T-helper 17 cell (primary cell): ENCODE data around the gene PGRMC2. TPM values are rescaled to one million over a fixed set of nuclear protein-coding genes. Genes with fewer than 3 reads are reported as not detected.
"Not testable (repeated sequence)": the region's sequence is repeated elsewhere in the genome, so short reads cannot be mapped to it uniquely, and the experiment has no call there.

Experiments used
- ATAC-seq: fragments of 150-1000 bp; cut with Tn5 transposase; 2 replicates; pipeline ENCODE4 v1.10.0; 2021; ENCODE audit warnings: mild to moderate bottlenecking, moderate library complexity
- DNase-seq, 3 donors: peaks; one replicate each; pipeline versions ENCODE4 v3.0.0 to v3.0.0-alpha.2; 2020 to 2021
- H3K9me3 ChIP-seq: one replicate; pipeline ENCODE4 v1.7.0; 2013; ENCODE audit warnings: low read length, mild to moderate bottlenecking; ENCODE audit not compliant: control insufficient read depth, poor library complexity, severe bottlenecking
- H3K27ac Mint-ChIP-seq: one replicate; pipeline ENCODE4 v1.8.0; 2022; ENCODE audit warnings: mild to moderate bottlenecking, moderate library complexity, mixed read lengths
- H3K27me3 Mint-ChIP-seq: one replicate; pipeline ENCODE4 v1.8.0; 2022; ENCODE audit warnings: mixed read lengths
- H3K36me3 Mint-ChIP-seq: one replicate; pipeline ENCODE4 v1.8.0; 2022; ENCODE audit warnings: low read depth, mixed read lengths
- H3K4me1 Mint-ChIP-seq: one replicate; pipeline ENCODE4 v1.8.0; 2022; ENCODE audit warnings: mild to moderate bottlenecking, mixed read lengths
- H3K4me3 Mint-ChIP-seq: one replicate; pipeline ENCODE4 v1.8.0; 2022; ENCODE audit warnings: mild to moderate bottlenecking, moderate library complexity, mixed read lengths
- total RNA-seq, 4 donors: library from RNA in 2 of 4; stranded (reverse) in 2 of 4; gene quantifications; one replicate each; pipeline ENCODE4 v1.2.3 and lab custom pipeline; 2022 to 2026

The PGRMC2 gene
- total RNA-seq, 2 donors from 2014 or later: 32.4 to 39.3 TPM

DNA sequence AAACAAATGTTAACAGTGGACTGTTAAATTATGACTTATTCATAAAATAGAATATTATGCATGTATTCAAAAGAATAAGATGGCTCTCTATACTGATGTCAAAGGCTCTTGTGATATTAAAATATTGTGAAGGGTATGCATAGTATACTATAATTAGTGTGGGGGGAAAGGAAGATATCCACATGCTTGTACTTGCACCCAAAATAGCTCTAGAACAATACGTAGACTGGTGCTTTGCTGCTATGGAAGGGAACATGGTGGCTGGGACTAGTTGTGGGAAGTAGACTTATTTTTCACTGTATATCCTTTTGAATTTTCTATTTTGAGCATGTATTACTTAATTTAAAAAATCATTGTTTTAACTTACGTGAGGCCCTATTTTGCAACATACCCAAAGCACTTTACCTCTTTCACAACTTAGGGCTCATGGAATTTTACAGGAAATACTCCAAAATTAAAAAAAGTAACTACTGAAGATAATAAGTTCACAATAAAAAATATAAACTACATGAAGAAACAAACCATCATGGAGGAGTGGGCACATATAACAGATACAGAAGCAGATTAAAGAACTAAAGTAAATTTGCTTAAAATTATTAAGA is 7.9 kb downstream of the PGRMC2 start:
- no peaks in the 10 kb centered on the region for H3K9me3 ChIP-seq
- Mint-ChIP-seq H3K4me1 (peaks cover 21% of the 10 kb centered on the region), H3K4me3 (no peak overlapping the region), H3K27ac (no peak overlapping the region), H3K27me3 (no peaks in the 10 kb centered on the region), H3K36me3 (no peaks in the 10 kb centered on the region)
- DNase-seq (no peak), ATAC-seq (no peak)

DNA sequence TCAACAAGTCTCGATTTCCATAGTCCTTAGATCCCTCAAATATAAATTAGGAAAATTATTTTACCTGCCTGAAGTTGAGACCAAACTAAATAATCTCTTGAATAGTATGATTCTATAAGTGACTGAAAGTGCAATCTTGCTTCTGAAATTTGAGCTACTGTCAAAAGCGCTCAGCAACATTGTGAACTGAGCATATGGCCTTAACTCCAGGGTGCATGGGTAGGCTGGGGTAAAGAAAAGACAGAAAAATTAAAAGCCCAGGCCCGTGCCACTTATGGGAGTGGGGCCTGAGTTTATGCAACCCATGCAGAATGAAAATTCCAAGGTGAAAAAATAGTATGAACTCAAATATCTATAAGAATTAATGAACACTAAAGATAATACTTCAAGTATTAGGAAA is 9.8 kb downstream of the PGRMC2 start:
- DNase-seq (no peak), ATAC-seq (no peak)
- no peaks in the 10 kb centered on the region for H3K9me3 ChIP-seq
- no peaks in the 10 kb centered on the region for H3K36me3 Mint-ChIP-seq
- H3K4me1 Mint-ChIP-seq: peaks cover 21% of the 10 kb centered on the region
- H3K27me3 Mint-ChIP-seq: no peaks in the 10 kb centered on the region
- H3K27ac Mint-ChIP-seq: no peak overlapping the region
- no peak overlapping the region for H3K4me3 Mint-ChIP-seq

DNA sequence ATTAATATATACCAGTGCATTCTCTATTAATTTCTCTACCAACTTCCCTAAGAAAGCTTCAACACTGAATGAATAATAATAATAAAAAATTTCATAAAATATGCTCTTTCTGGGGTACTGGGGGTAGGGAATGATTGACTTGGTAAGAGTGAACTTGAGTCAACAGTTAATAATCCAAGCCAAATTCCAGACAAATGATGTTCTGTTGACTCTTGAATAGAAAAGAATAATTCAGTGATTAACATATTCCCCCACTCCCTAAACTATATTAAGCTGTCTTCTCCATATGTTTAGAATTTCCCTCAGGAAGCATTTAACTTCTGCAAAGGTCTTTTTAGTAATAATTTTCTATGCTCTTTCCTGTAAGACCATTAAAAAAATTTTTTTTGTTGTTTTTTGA is 12.3 kb downstream of the PGRMC2 start:
- H3K9me3 ChIP-seq: no peaks in the 10 kb centered on the region
- H3K27ac Mint-ChIP-seq: no peak overlapping the region
- no peaks in the 10 kb centered on the region for H3K27me3 Mint-ChIP-seq
- H3K4me1 Mint-ChIP-seq: peaks cover 10% of the 10 kb centered on the region
- DNase-seq: no peak
- no peaks in the 10 kb centered on the region for H3K36me3 Mint-ChIP-seq
- ATAC-seq: no peak
- no peak overlapping the region for H3K4me3 Mint-ChIP-seq

DNA sequence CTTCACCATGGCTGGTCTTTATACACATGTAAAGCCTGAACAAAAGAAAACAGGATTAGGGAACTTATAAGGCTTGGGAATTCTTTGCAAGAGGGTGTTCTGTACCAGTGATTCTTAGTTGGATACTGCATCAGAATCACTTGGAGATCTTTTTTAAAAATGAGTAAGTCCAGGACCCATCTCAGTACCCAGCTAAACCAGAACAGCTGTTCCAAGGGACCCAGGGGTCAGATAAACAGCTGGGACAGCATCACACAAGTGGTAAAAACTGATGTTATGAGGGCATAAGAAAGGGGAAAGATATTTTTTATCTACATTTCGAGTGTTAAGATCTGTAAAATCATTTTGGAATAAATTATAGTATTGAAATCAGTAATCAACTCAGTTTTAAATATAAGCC is 16.1 kb downstream of the PGRMC2 start:
- no peaks in the 10 kb centered on the region for H3K27me3 Mint-ChIP-seq
- no peaks in the 10 kb centered on the region for H3K36me3 Mint-ChIP-seq
- no peaks in the 10 kb centered on the region for H3K9me3 ChIP-seq
- ATAC-seq: no peak
- no peak overlapping the region for H3K4me3 Mint-ChIP-seq
- no peak overlapping the region for H3K27ac Mint-ChIP-seq
- peaks cover 3% of the 10 kb centered on the region for H3K4me1 Mint-ChIP-seq
- no peak for DNase-seq

DNA sequence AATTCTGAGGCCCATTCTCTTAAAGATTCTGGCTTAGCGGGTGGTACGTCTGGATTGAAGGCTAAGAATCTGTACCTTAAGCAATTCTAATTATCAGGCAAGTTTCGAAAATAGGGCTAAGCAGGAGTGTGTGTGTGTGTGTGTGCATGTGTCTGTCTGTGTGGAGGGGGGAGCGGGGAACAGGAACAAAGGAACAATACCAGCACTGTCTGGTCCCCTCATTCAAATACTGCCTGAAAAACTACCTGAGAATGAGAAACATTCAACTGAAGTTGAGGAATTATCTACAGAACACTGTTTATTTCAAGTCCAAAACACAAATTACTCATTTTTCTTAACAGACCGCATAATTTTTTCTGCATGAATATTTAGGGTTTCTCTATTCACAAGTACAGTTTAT is 18.6 kb downstream of the PGRMC2 start:
- ATAC-seq: no peak
- Mint-ChIP-seq H3K36me3 (no peaks in the 10 kb centered on the region), H3K27me3 (no peaks in the 10 kb centered on the region)

DNA sequence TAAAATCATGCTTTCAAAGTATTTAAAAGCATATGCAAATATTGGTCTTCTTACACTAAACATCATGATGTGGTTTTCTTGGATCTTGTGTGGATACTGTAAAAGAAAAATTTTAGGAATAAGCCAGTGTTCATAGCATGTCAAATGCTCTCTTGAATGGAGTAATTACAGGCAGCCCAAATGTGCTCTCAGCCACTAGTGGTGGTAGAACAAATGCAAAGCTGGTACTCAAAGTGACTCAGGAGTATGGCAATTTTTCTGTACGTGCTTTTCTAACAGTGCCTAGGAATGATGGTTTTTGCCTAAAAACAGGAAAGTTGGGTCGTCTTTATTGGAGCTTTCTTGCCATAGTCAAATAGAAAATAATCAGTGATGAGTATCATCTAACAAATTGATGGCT is 19.9 kb downstream of the PGRMC2 start:
- Mint-ChIP-seq H3K27me3 (no peaks in the 10 kb centered on the region), H3K36me3 (no peaks in the 10 kb centered on the region), H3K27ac (no peak overlapping the region), H3K4me3 (no peak overlapping the region), H3K4me1 (peaks cover 3% of the 10 kb centered on the region)
- ATAC-seq: no peak
- no peak for DNase-seq
- peaks cover 4% of the 10 kb centered on the region for H3K9me3 ChIP-seq

More for the DNA sequence above, 18.6 kb downstream of the PGRMC2 start:
- Mint-ChIP-seq H3K27ac (no peak overlapping the region), H3K4me3 (no peak overlapping the region), H3K4me1 (peaks cover 3% of the 10 kb centered on the region)
- DNase-seq: no peak
- H3K9me3 ChIP-seq: peaks cover 4% of the 10 kb centered on the region

DNA sequence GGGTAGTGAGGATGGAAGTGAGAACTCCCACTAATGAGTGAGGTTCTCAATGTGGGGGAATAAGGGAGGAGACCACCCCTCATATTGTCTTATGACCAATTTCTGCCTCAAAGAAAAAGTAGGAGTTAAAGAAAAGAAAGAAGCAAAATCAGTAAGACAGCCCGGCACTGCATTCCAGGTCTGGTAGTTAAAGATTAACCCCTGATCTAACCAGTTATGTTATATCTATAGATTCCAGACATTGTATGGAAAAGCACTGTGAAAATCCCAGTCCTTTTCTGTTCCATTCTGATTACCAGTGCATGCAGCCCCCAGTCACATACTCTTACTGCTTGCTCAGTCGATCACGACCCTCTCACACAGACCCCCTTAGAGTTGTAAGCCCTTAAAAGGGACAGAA is 20.4 kb downstream of the PGRMC2 start:
- not testable (repeated sequence) for ATAC-seq, H3K4me3 Mint-ChIP-seq, DNase-seq, H3K9me3 ChIP-seq, H3K27ac Mint-ChIP-seq, H3K27me3 Mint-ChIP-seq, H3K36me3 Mint-ChIP-seq, H3K4me1 Mint-ChIP-seq

DNA sequence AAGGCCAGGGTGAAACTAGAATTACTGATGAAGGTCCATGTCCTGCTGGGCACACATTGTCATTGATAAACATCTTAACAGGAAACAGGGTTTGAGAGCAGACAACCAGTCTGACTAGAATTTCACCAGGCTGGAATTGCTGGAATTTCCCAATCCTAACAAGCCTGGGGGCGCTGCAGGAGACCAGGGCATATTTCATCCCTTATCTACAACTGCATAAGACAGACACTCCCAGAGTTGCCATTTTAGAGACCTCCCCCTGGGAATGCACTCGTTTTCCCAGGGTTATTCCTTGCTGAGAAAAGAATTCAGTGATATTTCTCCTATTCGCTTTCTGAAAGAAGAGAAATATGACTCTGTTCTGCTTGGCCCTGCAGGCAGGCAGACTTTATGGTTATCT is 22.1 kb downstream of the PGRMC2 start:
- DNase-seq, H3K27me3 Mint-ChIP-seq, H3K27ac Mint-ChIP-seq, ATAC-seq, H3K9me3 ChIP-seq, H3K4me1 Mint-ChIP-seq, H3K36me3 Mint-ChIP-seq, H3K4me3 Mint-ChIP-seq: not testable (repeated sequence)

DNA sequence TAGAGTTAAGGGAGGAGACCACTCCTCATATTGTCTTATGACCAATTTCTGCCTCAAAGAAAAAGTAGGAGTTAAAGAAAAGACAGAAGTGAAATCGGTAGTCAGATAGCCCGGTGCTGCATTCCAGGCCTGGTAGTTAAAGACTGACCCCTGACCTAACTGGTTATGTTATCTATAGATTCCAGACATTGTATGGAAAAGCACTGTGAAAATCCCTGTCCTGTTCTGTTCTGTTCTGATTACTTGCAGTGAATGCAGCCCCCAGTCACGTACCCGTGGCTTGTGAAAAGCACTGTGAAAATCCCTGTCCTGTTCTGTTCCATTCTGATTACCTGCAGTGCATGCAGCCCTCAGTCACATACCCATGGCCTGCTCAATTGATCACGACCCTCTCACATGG is 27.7 kb downstream of the PGRMC2 start:
- not testable (repeated sequence) for H3K4me1 Mint-ChIP-seq, H3K36me3 Mint-ChIP-seq, H3K9me3 ChIP-seq, DNase-seq, ATAC-seq, H3K27ac Mint-ChIP-seq, H3K4me3 Mint-ChIP-seq
- H3K27me3 Mint-ChIP-seq: peaks cover 23% of the 10 kb centered on the region

DNA sequence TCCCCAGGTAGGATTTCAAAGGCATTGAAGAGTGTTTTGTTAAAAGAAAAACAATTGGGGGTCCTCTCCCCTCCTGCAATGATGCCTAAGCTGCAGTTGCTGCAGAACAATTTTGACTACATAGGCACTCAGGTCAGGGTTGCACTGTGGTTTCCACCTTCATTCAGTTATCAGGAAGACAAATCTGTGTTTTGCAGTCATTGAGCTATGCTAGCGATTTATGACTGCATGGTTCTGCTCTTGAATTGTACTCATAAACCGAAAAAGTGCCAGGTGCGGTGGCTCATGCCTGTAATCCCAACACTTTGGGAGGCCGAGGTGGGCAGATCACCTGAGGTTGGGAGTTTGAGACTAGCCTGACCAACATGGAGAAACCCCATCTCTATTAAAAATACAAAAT is 29.4 kb downstream of the PGRMC2 start:
- H3K36me3 Mint-ChIP-seq, H3K4me3 Mint-ChIP-seq, H3K9me3 ChIP-seq, DNase-seq, H3K4me1 Mint-ChIP-seq, ATAC-seq, H3K27ac Mint-ChIP-seq: not testable (repeated sequence)
- H3K27me3 Mint-ChIP-seq: peaks cover 38% of the 10 kb centered on the region

DNA sequence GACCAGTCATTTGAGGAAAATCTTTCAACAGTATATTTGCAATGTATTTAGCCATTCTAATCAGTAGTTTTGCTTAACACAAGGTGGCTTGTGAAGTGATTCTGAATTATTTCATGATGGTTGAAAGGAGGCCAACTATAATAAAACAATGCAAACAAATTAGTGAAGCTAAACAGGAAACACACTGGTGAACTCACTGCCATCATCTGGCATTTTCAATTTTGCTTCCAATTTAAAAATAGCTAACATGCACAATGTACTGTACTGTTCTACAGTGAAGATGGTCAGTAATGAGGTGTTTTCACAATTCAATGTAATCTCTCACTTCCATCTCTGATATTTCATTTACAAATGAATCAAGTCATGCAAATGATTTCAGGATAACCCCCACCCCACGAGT is 31.1 kb downstream of the PGRMC2 start:
- Mint-ChIP-seq H3K36me3 (peaks cover 6% of the 10 kb centered on the region), H3K4me3 (no peak overlapping the region), H3K4me1 (peaks cover 5% of the 10 kb centered on the region), H3K27ac (no peak overlapping the region), H3K27me3 (peaks cover 47% of the 10 kb centered on the region)
- DNase-seq (no peak), ATAC-seq (no peak)
- no peaks in the 10 kb centered on the region for H3K9me3 ChIP-seq

DNA sequence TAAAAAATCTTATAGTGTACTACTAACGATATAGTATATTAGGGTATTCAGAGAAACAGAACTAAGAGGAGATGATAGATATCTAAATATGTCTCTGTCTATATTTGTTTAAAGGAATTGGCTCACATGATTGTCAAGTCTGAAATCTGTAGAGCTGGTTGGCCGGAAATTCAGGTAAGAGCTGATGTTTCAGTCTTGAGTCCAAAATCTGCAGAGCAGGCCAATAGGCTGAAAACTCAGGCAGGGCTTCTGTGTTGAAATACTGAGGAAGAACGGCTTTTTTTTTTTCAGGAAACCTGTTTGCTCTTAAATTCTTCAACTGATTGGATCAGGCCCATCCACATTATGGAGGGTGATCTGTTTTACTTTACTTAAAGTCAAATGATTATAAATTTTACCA is 31.7 kb downstream of the PGRMC2 start:
- DNase-seq: no peak
- peaks cover 3% of the 10 kb centered on the region for H3K36me3 Mint-ChIP-seq
- H3K9me3 ChIP-seq: no peaks in the 10 kb centered on the region
- peaks cover 5% of the 10 kb centered on the region for H3K4me1 Mint-ChIP-seq
- H3K27ac Mint-ChIP-seq: no peak overlapping the region
- ATAC-seq: no peak
- H3K27me3 Mint-ChIP-seq: peaks cover 47% of the 10 kb centered on the region
- no peak overlapping the region for H3K4me3 Mint-ChIP-seq

DNA sequence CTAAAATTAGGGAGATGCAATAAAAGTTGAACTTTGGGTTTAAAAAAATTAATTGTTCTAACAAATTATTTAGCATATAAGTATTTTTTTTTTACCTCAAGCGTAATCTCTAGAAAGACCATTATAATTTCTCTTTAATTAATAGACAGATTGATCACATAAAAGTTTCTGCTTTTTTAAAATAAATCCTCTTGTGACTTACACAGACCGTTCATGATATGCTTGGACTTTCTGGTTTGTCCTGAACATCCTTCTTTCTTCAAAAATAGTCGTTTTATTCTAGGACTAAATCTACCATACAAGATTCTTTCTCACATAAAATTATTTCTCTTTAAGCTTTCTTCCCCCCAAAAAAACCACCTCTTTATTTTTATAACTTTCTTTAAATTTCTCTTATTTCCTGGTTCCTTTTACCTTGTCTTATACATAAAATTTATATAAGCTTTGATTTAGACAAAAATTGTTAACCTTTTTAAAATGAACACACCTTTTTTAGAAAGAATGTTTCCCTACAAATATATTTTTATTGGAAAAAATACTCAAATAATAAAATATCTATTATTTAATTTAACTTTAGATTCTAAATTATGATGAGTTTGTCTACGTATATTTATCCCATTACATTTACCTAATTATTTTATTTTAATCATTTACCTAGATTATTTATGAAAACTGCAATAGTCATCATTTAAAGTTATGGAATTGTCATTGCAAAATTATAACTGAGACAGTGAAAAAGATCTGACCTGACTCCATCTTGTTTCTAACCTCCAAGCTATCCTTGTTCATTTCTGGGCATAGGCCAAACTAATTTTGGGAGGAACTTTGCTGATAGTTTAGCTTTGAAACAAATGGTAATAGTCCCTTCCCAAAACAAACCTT is 37.6 kb downstream of the PGRMC2 start:
- Mint-ChIP-seq H3K27ac (no peak overlapping the region), H3K4me3 (no peak overlapping the region), H3K36me3 (no peaks in the 10 kb centered on the region), H3K27me3 (peaks cover 25% of the 10 kb centered on the region), H3K4me1 (peaks cover 2% of the 10 kb centered on the region)
- DNase-seq (no peak), ATAC-seq (no peak)
- peaks cover 3% of the 10 kb centered on the region for H3K9me3 ChIP-seq

DNA sequence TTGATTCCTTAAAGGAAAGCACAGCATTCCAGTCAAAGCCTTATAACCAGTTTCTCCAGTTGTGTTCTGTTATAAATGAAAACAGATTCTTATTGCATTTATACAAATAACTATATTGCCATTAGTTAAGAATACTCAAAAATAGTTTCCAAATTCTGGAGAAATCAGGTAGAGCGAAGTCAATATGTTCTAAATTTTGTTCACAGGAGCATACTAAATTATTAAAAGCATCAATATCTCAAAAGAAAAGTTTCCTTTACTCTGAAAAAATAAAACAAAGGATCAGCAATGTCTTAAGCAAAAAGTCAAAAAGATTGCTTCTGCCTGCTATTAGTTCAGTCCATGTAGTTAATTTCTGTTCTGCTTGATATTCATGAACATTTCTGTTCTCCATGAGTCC is 39.7 kb downstream of the PGRMC2 start:
- H3K9me3 ChIP-seq: peaks cover 3% of the 10 kb centered on the region
- H3K27me3 Mint-ChIP-seq: peaks cover 19% of the 10 kb centered on the region
- no peaks in the 10 kb centered on the region for H3K4me1 Mint-ChIP-seq
- DNase-seq: no peak
- ATAC-seq: no peak
- H3K27ac Mint-ChIP-seq: no peak overlapping the region
- no peaks in the 10 kb centered on the region for H3K36me3 Mint-ChIP-seq
- H3K4me3 Mint-ChIP-seq: no peak overlapping the region
